Ovary (tissue), 3 donors: ENCODE measurements around the gene PTPN13.

ENCODE experiments used
- CTCF ChIP-seq, 3 donors: fragments of 450-650 bp in 2 of 3; fragments of 200-600 bp in 1 of 3; IDR thresholded peaks; one replicate each; pipeline versions ENCODE4 v1.5.1 to v1.8.0; 2016 to 2022; ENCODE audit warnings: antibody characterized with exemption in 3 of 3, mild to moderate bottlenecking in 1 of 3
- POLR2A ChIP-seq: fragments of 450-650 bp; IDR thresholded peaks from one replicate; pipeline ENCODE4 v1.6.1; 2017; ENCODE audit warnings: antibody characterized with exemption, mild to moderate bottlenecking, moderate library complexity
- donor health status: DM: no; HTN: no; CAD: no.

- no peak for TF ChIP-seq POLR2A
- no peak for TF ChIP-seq CTCF (IDR thresholded peaks at IDR 0.05)
These were observed 6.0 kb downstream of the PTPN13 start for GRCh38 chr4:86600007-86600653.
